ENCODE measurements around the gene NRP2. TPM values are rescaled to one million over a fixed set of nuclear protein-coding genes. Genes with fewer than 3 reads are reported as not detected.

NRP2 gene
- total RNA-seq, 1 donor from 2014 or later: 5.1 TPM

DNA sequence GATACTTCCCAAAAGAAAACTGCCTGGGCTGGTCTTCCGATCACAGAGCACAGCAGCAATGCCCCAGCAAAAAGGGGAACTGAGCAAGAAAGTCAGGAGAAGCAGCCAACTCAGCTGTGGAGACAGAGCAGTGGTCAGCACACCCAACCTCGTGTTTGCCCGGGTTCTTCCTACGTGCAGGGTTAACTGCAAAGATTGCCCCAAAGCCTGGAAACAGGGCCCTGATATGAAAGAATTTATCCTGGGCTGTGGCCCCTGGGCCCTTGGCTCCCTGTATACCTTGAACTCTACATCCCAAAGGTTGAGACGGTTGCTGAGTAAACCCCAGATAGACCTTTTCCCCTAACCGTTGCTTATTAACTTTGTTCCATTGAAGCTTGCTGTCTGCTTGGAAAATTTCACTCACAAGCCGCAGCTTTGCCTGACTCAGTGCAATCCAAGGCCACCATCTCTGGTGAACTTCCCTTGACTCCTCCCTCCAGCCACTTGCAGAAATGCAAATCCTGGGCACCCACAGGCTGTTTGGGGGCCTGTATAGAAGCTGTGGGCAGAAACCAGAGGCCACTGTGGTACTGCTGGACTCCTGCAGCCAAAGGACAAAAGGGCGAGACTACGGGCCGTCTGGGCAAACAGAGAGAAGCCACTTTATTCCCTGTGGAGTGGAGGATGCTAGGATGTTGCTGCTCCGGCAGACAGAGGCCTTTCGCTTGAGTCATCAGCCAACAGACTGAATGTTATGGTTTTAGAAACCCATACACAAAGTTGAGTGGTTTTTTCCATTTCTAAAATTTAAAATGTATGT, 18.2 kb downstream of the NRP2 start:
- DNase-seq (no peak), ATAC-seq (ENCODE audit: poor library complexity) (peak; percentile 69)
- intact Hi-C loops (cut with DNase I): no loop called here

DNA sequence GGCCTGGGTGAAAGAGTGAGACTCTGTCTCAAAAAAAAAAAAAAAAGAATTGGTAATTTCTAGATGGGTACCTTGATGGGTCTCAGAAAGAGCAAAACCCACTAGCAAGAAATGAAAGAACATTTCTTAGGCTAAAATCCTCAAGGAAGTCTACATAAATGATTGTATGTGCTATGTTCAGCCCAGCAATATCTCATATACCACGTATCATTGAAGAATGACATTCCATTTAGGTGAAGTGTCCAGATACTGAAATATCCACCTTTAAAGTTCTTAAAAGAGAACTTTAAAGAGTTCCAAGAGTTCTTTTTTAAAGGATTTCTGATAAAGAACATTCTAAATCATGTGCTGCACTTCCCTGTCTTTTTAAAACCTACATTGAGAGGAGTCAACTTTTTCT, 19.2 kb downstream of the NRP2 start:
- intact Hi-C loops (cut with DNase I): no loop called here
- DNase-seq (no peak), ATAC-seq (ENCODE audit: poor library complexity) (no peak)

DNA sequence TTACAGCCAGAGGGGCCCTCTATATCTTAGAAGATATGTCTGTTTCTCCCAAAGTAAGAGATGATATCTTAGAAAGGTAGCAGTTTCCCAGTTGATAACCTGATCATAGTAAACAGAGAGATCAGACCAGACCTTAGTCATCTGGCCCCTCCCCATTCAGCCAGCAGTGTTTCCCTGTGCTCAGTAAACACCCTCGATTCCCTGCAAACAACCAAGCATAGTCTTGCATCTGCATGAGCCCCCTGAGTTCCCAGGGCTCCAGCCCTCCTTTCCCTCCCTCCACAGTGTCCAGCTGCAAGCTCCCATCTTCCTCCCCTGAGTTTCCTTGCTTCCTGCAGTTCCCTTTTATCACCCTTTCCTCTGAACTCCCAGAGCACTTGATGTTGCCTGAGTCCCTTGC, 20.3 kb downstream of the NRP2 start:
- intact Hi-C loops (cut with DNase I): no loop called here
- ATAC-seq (ENCODE audit: poor library complexity): no peak

DNA sequence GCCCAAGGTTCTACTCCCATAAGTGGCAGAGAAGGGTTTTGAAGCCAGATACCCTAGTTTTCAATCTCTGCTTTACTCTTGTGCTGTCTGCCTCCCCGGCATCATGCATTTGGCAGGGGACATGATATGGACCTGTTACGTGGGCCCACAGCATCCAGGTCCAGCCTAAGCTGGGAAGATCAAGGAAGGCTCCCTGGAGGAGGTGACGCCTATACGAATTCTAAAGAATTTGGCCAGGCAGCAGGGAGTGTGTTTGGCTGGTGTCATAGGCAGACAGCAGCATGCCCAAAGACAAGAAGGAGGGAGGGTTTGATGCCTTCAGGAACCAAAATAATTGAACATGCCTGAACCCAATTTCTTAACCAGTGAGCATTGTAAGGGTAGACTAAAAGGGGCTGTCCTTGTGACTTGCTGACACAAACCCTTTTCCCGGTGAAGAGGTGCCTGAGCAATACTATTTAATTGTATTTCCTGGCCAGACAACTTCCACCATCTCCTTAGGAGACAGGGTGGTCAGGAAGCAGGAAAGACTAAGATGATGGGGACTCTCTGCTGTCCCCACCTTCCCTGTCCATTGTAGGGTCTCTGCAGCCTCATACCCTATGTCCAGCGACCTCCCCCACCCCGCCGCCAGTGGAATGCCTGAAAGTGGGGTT, 21.3 kb downstream of the NRP2 start:
- intact Hi-C loops (cut with DNase I): no loop called here
- no peak for ATAC-seq (ENCODE audit: poor library complexity)

More for the DNA sequence above, 20.3 kb downstream of the NRP2 start:
- no peak for DNase-seq

DNA sequence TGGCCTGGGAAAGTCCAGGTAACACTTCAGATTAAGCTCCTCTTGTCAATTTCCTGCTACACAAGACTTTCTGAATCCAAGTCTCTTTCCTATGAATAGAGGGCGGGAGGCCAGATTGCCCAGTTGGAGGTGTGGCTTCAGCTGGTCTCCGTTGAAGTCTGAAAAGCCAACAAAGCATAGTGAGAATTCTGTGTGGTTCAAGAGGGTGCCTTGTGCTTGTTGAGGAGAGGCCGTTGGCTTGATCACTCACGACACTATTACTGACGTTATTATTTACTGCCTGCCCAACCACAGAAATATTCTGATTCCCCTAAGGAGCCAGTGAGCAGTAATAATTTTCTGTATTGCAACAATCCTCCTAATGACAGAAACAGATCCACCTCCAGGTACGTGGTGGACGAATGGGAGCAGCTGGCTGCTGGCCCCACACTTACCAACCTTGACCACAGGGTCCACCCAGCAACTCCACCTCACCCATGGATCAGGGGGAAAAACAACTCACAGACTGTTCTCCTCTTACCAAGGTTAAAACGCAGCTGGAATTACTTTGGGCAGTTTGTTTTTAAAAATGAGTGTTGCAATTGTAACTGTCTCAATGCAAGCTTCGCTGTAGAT, 21.9 kb downstream of the NRP2 start:
- DNase-seq (no peak), ATAC-seq (ENCODE audit: poor library complexity) (no peak)
- intact Hi-C loops (cut with DNase I): no loop called here

More for the DNA sequence above, 21.3 kb downstream of the NRP2 start:
- DNase-seq: no peak

DNA sequence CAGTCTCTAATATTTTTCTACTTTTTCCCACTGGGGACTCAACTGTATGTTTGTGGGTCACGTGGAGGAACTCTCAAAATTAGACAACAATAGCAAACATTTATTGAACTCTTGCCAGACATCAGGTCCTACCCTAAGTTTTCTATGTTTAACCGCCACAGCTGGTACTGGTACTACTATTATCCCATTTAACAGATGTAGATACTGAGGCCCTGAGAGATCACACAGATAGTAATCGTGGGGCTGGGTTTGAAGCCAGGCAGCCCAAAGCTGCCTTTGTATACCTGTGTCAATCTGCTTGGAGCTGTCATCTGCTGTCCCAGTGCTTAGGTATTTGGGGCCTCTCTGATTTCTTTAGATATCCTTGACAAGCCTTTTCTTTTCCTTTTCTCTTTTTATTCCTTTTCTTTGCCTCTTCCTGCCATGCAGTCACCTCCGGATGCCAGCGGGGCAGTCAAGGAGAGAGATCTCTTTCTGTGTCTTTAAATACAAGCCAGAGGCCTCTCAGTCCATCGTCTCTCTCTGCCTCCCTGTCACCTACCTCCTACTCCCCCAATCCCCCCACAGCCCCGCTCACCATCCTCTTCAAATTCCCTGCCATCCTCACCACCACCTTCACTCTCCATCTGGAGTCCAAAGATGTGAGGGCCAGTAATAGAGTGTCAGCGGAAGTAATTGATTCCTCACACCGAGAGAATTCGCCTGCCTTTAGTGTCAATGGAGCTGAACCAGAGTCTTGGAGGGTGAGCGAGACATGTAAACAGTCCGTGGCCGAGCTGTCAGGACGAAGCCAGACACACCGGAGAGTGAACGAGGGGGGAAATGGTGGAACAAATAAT, 23.4 kb downstream of the NRP2 start:
- ATAC-seq (ENCODE audit: poor library complexity) (no peak), DNase-seq (no peak)
- intact Hi-C loops (cut with DNase I): no loop called here

DNA sequence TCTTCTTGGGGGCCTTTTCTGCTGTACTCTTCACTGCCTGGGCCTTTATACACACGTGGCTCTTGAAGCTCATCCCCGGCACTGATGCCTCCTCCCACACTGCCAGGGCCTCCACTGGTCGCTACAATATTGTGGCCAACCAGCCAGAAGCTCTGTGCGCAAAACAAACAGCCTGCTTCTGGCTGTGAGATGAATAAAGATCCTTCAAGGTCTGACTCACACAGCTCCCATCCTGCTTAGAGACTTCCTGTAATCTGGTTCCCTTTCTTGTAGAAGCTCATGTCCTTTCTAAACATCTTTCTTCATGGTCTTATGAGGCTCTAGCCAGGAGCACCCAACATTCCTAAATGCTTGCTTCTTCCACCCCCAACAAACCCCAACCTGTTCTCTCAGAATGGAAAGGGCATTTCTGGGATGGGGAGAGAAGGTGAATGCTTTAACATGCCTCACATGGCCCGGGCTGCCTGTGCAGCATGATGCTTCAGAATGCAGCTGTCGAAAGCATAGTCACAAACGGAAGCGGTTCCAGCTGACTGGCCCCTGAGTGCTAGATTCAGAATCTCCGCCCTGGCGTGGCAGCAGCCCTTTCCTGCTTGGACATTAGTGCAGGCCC, 24.6 kb downstream of the NRP2 start:
- intact Hi-C loops (cut with DNase I): no loop called here
- ATAC-seq (ENCODE audit: poor library complexity) (peak; percentile 77), DNase-seq (peak; percentile 80)

DNA sequence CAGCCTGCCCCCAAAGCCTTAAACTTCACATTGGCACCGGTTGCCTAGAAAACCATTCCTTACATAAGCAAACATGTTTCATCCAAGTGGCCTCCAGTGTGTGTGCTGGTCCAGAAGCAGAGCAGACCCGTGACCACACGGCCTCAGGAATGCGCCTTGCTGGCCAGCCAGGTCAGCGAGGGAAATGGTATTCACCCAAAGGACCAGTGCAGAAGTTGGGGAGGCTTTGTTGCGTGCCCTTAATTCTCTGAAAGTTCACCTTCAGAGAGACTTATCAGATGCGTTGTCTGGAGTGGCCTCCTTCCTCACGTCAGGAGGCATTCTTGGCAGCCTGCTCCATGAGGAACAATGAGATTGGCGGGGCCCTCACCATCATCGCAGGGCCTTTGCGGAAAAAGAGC, 25.9 kb downstream of the NRP2 start:
- intact Hi-C loops (cut with DNase I): no loop called here
- DNase-seq (no peak), ATAC-seq (ENCODE audit: poor library complexity) (peak; percentile 26)

DNA sequence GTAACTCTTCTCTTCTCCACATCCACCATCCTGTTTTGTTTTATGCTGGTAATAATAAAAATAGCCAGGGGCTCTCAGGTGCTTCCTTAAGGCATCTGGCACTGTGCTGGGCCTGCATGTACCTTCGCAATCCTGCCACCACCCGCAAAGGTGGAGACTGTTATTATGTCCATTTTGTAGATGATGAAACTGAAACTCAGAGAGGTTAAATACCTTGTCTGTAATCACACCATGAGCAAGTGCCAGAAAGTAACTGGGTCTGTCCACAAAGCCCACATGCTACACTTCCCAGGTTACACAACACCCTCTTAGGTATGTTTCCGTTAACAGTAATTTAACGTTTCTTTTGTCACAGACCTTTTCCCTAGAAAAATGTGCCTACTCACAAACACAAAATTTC, 27.0 kb downstream of the NRP2 start:
- no peak for DNase-seq
- intact Hi-C loops (cut with DNase I): no loop called here
- no peak for ATAC-seq (ENCODE audit: poor library complexity)

DNA sequence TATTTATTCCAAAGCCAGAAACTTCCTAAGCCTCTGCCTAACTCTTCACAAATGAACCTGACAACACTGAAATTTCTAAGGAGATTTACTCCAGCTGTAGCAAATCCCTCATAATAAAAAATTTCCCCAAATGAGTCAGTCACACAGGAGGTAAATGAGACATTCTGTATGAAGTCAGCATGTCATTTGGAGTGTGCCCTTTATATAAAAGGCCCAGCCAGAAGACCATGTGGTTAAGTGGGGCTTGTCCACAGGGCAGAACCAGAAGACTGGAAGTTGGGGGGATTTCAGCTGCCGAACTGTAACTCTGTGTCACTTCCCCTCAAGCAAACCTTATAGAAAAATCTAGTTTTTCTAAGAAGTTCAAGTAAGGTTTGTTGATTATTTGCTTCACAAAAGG, 30.2 kb downstream of the NRP2 start:
- no peak for ATAC-seq (ENCODE audit: poor library complexity)
- no peak for DNase-seq
- intact Hi-C loops (cut with DNase I): no loop called here

DNA sequence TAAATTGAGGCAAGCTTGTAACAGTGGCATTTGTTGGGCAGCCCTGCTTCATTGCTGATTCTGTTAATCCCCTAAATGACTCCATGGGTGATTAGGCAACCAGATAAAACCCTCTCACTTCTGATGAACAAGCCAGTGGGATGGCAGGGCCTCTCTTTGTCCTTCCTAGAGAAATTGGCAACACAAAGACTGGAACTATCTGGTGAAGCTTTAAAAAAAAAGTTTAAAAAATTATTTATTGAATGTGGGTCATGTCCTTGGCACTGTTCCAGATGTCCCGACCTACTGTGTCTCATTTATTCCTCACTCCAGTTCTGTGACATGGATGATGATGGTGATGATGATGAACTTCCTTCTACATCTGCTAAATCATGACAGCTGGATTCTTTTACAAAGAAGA, 30.8 kb downstream of the NRP2 start:
- no peak for DNase-seq
- intact Hi-C loops (cut with DNase I): no loop called here

DNA sequence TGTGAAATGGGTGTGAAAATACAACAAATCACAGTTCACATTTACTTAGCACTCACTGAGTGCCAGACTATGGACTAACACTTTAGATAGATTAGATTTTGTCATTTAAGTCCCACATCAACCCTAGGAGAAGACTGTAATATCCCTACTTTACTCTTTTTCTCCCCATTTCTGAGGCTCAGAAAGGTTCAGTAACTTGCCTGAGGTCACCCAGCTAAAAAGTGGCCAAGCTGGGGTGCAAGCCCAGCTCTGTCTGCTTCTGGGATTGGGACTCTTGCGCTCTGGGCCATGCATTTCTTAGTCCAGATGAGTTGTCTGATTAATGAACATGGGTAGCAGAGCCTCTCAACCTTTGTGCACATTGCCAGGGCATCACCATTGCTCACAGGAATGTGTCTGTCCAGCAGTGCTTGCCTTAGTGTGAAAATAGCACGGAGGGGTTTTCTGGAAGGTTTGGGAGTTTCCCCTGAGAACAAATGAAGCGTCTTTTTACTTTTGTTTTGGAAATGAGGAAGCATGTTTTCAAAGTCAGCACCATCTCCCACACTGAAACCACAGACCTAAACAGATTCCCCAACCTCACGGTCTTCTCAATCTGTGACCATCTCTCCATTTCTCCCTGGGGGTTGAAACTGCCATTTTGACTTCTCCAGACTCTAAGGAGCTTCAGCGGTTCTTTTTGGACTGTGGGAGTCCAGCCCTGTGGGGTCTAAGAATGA, 31.9 kb downstream of the NRP2 start:
- ATAC-seq (ENCODE audit: poor library complexity): peak; percentile 45
- intact Hi-C loops (cut with DNase I): no loop called here
- no peak for DNase-seq

More for the DNA sequence above, 30.8 kb downstream of the NRP2 start:
- no peak for ATAC-seq (ENCODE audit: poor library complexity)

DNA sequence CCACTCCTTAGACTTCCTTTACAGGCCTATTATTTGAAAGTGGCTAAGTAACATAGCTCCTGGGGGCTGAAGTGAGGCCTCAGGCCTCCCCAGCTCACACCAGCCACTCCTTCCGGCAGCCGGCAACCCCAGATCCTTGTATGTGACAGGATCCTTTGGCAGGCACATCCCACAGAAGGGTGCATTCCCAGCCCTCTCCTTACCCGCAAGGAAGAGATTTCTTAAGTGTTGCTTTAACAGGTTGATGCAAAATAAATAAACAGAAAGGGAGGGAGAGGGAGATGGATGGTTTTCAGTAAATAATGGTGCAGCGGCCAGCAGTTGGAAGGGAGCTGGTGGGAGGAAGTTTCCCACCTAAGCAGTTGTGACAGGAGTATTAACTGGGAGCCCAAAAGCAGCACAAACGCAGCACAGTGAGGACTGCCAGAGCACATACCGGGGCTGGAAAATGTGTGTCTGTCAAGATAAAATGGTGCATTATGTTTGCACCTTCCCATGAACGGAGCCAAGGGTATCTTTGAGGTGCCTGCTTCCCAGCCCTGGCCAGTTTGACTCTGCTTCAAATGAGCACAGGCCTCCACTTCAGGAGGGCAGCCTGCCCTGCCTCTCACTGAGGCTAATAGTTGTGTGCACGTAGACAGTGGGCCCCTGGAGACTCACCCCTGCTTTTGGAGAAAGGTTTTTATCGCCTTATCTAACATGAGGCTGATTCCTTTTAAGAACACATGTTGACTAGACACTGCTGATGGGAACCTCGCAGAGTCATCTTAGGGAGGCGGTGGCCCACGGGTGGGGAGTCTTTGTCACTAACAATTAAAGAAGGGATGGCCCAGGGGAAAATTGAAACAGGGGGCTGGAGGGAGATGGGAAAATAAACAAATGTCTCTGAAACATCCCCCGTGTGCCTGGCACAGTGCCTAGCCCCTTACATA, 32.8 kb downstream of the NRP2 start:
- intact Hi-C loops (cut with DNase I): no loop called here
- DNase-seq: no peak
- no peak for ATAC-seq (ENCODE audit: poor library complexity)

DNA sequence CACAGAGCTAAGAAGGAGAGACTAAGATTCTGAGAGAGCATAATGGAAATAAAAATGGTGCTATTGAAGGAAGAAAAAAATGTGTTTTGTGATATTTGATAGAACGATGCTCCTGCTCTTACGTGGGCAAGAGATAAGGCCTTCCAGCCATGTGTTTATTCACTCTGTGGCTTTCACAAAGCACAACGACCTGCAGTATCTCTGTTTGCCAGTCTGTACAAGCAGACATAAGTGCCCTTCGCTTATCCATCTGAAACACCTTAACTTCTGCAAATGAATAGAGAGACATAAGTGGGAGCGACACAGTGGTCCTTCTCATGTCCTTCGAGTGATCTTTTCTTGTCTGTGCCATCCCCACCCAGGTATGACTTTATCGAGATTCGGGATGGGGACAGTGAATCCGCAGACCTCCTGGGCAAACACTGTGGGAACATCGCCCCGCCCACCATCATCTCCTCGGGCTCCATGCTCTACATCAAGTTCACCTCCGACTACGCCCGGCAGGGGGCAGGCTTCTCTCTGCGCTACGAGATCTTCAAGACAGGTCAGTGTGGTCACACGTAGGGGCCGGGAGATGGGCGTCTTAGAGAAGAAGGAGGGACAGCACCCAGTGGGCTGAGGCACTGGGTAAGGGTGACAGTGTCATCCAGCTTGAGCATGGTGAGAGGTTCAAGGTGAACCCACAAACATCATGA, 33.7 kb downstream of the NRP2 start:
- ATAC-seq (ENCODE audit: poor library complexity): no peak
- intact Hi-C loops (cut with DNase I): no loop called here
- DNase-seq: no peak

DNA sequence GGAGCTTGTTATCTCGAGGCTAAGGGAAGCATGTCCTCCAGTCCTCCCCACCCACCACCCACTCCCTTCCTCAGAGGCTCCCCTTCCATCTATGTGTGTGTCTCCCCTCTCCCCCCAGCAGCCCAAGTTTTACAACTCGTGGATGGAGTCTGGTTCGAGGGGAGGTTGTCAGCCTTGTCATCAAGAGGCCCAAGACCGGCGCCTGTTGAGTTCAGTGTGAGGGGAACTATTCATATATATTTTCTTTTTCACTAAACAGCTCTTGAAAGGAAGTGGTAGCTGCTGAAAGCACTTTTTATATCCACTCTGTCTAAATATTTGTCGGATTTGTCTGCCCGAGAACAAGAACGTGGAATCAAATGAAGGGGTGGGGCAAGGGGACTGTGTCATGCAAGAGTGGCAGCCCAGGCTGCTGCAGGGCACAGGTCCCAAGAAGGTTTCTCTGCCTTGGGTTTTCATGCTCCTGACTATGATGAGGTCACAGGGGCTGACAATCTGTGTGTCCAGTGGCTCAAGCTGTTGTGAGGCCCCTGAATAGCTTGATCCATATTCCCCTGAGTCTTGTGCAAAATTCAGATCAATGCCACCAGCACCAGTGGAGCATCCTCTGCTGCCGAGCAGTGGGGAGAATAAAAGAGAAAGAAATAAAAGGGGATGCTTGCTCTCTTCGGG, 35.0 kb downstream of the NRP2 start:
- DNase-seq (no peak), ATAC-seq (ENCODE audit: poor library complexity) (no peak)
- intact Hi-C loops (cut with DNase I): no loop called here

DNA sequence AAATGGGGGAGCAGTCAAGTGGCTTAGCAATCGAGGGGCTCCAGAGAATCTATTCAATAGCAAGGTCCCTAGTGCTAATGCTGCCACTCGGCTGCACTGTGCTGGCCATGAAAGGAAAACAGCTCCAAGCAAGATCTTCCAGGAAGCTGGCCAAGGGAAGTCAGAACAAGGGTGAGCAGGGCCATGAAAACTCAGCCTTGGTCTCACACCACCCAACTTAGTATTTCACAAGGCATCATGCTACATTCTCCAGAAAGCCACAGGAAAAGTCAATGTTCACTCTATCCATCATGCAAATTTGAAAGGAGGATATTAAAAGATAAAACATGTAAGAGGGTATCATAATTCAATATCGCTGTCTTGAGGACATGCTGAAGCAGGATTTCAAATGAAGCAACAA, 35.7 kb downstream of the NRP2 start:
- DNase-seq: no peak
- ATAC-seq (ENCODE audit: poor library complexity): no peak
- intact Hi-C loops (cut with DNase I): no loop called here

Measured in Right ventricle myocardium superior (tissue), 1 donor.